Gastrocnemius medialis (tissue), 4 donors: ENCODE results near the gene REPS2. TPM values are rescaled to one million over a fixed set of nuclear protein-coding genes. Genes with fewer than 3 reads are reported as not detected.

Experiments used
- ATAC-seq, 2 donors: fragments of 150-250 bp; one replicate each; pipeline ENCODE4 v1.9.1; 2016
- DNase-seq, 2 donors: peaks; one replicate each; pipeline ENCODE4 v3.0.0-alpha.2; 2019
- H3K27ac ChIP-seq, 4 donors: fragments of 200-600 bp; sonication (generic); 1 replicate in 1 of 4; 2 replicates in 3 of 4; pipeline ENCODE4 v1.5.1; 2016 to 2018; ENCODE audit warnings: mild to moderate bottlenecking in 2 of 4, moderate library complexity in 1 of 4
- H3K27me3 ChIP-seq, 3 donors: fragments of 200-600 bp; sonication (generic) in 2 of 3; 1 replicate in 1 of 3; 2 replicates in 2 of 3; pipeline versions ENCODE4 v1.5.1 to v1.6.0; 2016 to 2019; ENCODE audit warnings: mild to moderate bottlenecking in 1 of 3, moderate library complexity in 1 of 3
- H3K36me3 ChIP-seq, 2 donors: fragments of 200-600 bp; sonication (generic) in 1 of 2; one replicate each; pipeline ENCODE4 v1.5.1; 2017 to 2018
- H3K4me1 ChIP-seq, 2 donors: fragments of 200-600 bp; sonication (generic) in 1 of 2; one replicate each; pipeline ENCODE4 v1.5.1; 2016 to 2017; ENCODE audit warnings: mild to moderate bottlenecking in 2 of 2
- H3K4me3 ChIP-seq, 4 donors: fragments of 200-600 bp; sonication (generic) in 3 of 4; 1 replicate in 1 of 4; 2 replicates in 3 of 4; pipeline ENCODE4 v1.5.1; 2016 to 2019; ENCODE audit warnings: mild to moderate bottlenecking in 2 of 4
- H3K9me3 ChIP-seq, 3 donors: fragments of 200-600 bp; sonication (generic) in 2 of 3; 1 replicate in 1 of 3; 2 replicates in 2 of 3; pipeline ENCODE4 v1.5.1; 2016 to 2019
- CTCF ChIP-seq, 5 experiments: fragments of 450-650 bp in 3 of 5; fragments of 200-600 bp in 2 of 5; sonication (generic) in 2 of 5; IDR thresholded peaks in 4 of 5; conservative IDR thresholded peaks in 1 of 5; 1 replicate in 4 of 5; 2 replicates in 1 of 5; pipeline ENCODE4 v1.5.1; 2016 to 2019; ENCODE audit warnings: antibody characterized with exemption in 5 of 5, mild to moderate bottlenecking in 3 of 5, moderate library complexity in 3 of 5
- POLR2A ChIP-seq, 2 donors: fragments of 450-650 bp; IDR thresholded peaks; one replicate each; pipeline ENCODE4 v1.6.1; 2017; ENCODE audit warnings: antibody characterized with exemption in 2 of 2, mild to moderate bottlenecking in 2 of 2, moderate library complexity in 2 of 2
- in situ Hi-C, 4 donors: fragments of 200-750 bp; cut with MboI; loops; one replicate each; pipeline versions ENCODE4 v1.15.0 to v1.8.0; 2017; ENCODE audit warnings: low sequenced_read_pairs in 4 of 4
- intact Hi-C: fragments of 100-400 bp; cut with DNase I; formaldehyde crosslinking; loops from one replicate; pipeline ENCODE4 v1.15.1; 2023; ENCODE audit warnings: low total_unique reads
- total RNA-seq, 4 donors: library from RNA; depleted of rRNA; stranded (reverse); fragments of >200 nt; gene quantifications; one replicate each; pipeline versions ENCODE4 v1.1.0 to v1.2.3, GENCODE V29; 2016

The REPS2 gene
- total RNA-seq, 4 donors from 2014 or later, result 1.8 to 8.8 (median 3.2) TPM

GRCh38 chrX:17078031-17078720 is 131.7 kb downstream of the REPS2 start:
- DNase-seq, result no peak
- no peak overlapping the region for H3K27ac ChIP-seq
- in situ Hi-C loops, result loop anchor here in 1 of 4 donors (25.0 kb wide), 1 partner anchor 109 kb away; no protein-coding TSS in a partner anchor
- no peaks in the 10 kb centered on the region for H3K9me3 ChIP-seq
- no peak for TF ChIP-seq POLR2A (IDR thresholded peaks at IDR 0.05)
- no peak for TF ChIP-seq CTCF (IDR thresholded peaks at IDR 0.05 in 4 of 5, conservative IDR thresholded peaks at IDR 0.05 in 1 of 5)
- no peak overlapping the region for H3K4me3 ChIP-seq
- peaks cover 5 to 10% of the 10 kb centered on the region in 2 donors for H3K4me1 ChIP-seq
- intact Hi-C loops, result no loop called here
- peak; percentile 47 to 61 for ATAC-seq
- H3K36me3 ChIP-seq, result no peaks in the 10 kb centered on the region
- peaks cover 0 to 3% (median 0%) of the 10 kb centered on the region in 3 donors for H3K27me3 ChIP-seq

GRCh38 chrX:17081511-17081910 is 135.1 kb downstream of the REPS2 start:
- ATAC-seq, result peak in 1 of 2 donors; percentile 83
- peaks cover 5 to 10% of the 10 kb centered on the region in 2 donors for H3K4me1 ChIP-seq
- H3K4me3 ChIP-seq, result no peak overlapping the region
- peak in 1 of 2 donors; percentile 4 for DNase-seq
- no peaks in the 10 kb centered on the region for H3K27me3 ChIP-seq
- TF ChIP-seq POLR2A (IDR thresholded peaks at IDR 0.05), result no peak
- no peak for TF ChIP-seq CTCF (IDR thresholded peaks at IDR 0.05 in 4 of 5, conservative IDR thresholded peaks at IDR 0.05 in 1 of 5)
- no peak overlapping the region for H3K27ac ChIP-seq
- H3K36me3 ChIP-seq, result no peaks in the 10 kb centered on the region
- H3K9me3 ChIP-seq, result no peaks in the 10 kb centered on the region
- intact Hi-C loops, result no loop called here
- in situ Hi-C loops, result loop anchor here in 1 of 4 donors (25.0 kb wide), 1 partner anchor 106 kb away; no protein-coding TSS in a partner anchor

- no peaks in the 10 kb centered on the region for H3K27me3 ChIP-seq
- no peak for DNase-seq
- ATAC-seq, result no peak
- intact Hi-C loops (no loop called here), in situ Hi-C loops (loop anchor here in 1 of 4 donors (25.0 kb wide), 1 partner anchor 105 kb away; no protein-coding TSS in a partner anchor)
- peaks cover 0 to 2% (median 0%) of the 10 kb centered on the region in 3 donors for H3K9me3 ChIP-seq
- H3K4me1 ChIP-seq, result peaks cover 5 to 10% of the 10 kb centered on the region in 2 donors
- H3K4me3 ChIP-seq, result no peak overlapping the region
- H3K36me3 ChIP-seq, result no peaks in the 10 kb centered on the region
- TF ChIP-seq CTCF (IDR thresholded peaks at IDR 0.05 in 4 of 5, conservative IDR thresholded peaks at IDR 0.05 in 1 of 5) (no peak), POLR2A (IDR thresholded peaks at IDR 0.05) (no peak)
- no peak overlapping the region for H3K27ac ChIP-seq
Measured at GRCh38 chrX:17081968-17082367, 135.5 kb downstream of the REPS2 start.

GRCh38 chrX:17082831-17083230 is 136.4 kb downstream of the REPS2 start:
- no peaks in the 10 kb centered on the region for H3K36me3 ChIP-seq
- H3K4me1 ChIP-seq, result peaks cover under 1 to 8% of the 10 kb centered on the region in 2 donors
- no peaks in the 10 kb centered on the region for H3K27me3 ChIP-seq
- no peak for TF ChIP-seq POLR2A (IDR thresholded peaks at IDR 0.05)
- TF ChIP-seq CTCF (IDR thresholded peaks at IDR 0.05 in 4 of 5, conservative IDR thresholded peaks at IDR 0.05 in 1 of 5), result no peak
- no peak overlapping the region for H3K27ac ChIP-seq
- H3K9me3 ChIP-seq, result peaks cover 0 to 4% (median 0%) of the 10 kb centered on the region in 3 donors
- in situ Hi-C loops, result loop anchor here in 1 of 4 donors (25.0 kb wide), 1 partner anchor 104 kb away; no protein-coding TSS in a partner anchor
- ATAC-seq, result no peak
- DNase-seq, result no peak
- intact Hi-C loops, result no loop called here
- H3K4me3 ChIP-seq, result no peak overlapping the region
